NB4 (cell line): Measurements from ENCODE around the gene SPECC1L.
"Not testable (repeated sequence)": the region's sequence is repeated elsewhere in the genome, so short reads cannot be mapped to it uniquely, and the experiment has no call there.

Source experiments
- DNase-seq: peaks from one replicate; pipeline ENCODE4 v3.0.0; 2010; ENCODE audit warnings: low read depth
- H3K4me3 ChIP-seq: one replicate; pipeline ENCODE4 v1.5.1; 2011; ENCODE audit warnings: mild to moderate bottlenecking, low read depth, low read length, moderate library complexity
- MYC ChIP-seq: IDR thresholded peaks from 2 replicates; pipeline ENCODE4 v1.6.1; 2011; ENCODE audit warnings: low read depth, low read length
- POLR2A ChIP-seq: IDR thresholded peaks from 2 replicates; pipeline ENCODE4 v1.6.1; 2011; ENCODE audit warnings: mild to moderate bottlenecking; ENCODE audit not compliant: insufficient read length; ENCODE audit errors: extremely low read depth
- TF ChIP-seq, protein P1 (sequence below): IDR thresholded peaks from one replicate; pipeline ENCODE4 v1.5.1; 2012; ENCODE audit warnings: low read depth, low read length
- TF ChIP-seq, protein P2 (sequence below): IDR thresholded peaks from 2 replicates; pipeline ENCODE4 v1.6.1; 2011; ENCODE audit warnings: low read depth, low read length

The SPECC1L gene

DNA sequence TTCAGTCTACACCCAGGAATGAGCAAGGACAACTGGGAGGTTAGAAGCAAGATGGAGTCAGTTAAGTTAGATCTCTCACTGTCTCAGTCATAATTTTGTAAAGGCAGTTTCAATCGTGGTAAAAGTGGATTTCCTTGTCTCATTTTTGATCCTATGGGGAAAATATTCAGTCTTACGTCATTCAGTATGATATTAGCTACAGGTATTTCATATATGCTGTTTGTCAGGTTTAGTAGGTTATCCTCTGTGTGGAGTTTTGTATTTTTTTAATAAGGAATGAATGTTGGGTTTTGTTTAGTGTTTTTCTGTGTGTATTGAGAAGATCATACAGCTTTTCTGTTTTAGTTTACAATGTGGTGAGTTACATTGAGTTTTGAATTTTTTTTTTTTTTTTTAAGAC is 11.8 kb downstream of the SPECC1L start:
- TF ChIP-seq, protein P1, sequence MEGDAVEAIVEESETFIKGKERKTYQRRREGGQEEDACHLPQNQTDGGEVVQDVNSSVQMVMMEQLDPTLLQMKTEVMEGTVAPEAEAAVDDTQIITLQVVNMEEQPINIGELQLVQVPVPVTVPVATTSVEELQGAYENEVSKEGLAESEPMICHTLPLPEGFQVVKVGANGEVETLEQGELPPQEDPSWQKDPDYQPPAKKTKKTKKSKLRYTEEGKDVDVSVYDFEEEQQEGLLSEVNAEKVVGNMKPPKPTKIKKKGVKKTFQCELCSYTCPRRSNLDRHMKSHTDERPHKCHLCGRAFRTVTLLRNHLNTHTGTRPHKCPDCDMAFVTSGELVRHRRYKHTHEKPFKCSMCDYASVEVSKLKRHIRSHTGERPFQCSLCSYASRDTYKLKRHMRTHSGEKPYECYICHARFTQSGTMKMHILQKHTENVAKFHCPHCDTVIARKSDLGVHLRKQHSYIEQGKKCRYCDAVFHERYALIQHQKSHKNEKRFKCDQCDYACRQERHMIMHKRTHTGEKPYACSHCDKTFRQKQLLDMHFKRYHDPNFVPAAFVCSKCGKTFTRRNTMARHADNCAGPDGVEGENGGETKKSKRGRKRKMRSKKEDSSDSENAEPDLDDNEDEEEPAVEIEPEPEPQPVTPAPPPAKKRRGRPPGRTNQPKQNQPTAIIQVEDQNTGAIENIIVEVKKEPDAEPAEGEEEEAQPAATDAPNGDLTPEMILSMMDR = no peak
- TF ChIP-seq POLR2A = no peak
- TF ChIP-seq, protein P2, sequence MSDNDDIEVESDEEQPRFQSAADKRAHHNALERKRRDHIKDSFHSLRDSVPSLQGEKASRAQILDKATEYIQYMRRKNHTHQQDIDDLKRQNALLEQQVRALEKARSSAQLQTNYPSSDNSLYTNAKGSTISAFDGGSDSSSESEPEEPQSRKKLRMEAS = no peak
- no peak for TF ChIP-seq MYC
- no peak overlapping the region for H3K4me3 ChIP-seq
- DNase-seq = no peak

DNA sequence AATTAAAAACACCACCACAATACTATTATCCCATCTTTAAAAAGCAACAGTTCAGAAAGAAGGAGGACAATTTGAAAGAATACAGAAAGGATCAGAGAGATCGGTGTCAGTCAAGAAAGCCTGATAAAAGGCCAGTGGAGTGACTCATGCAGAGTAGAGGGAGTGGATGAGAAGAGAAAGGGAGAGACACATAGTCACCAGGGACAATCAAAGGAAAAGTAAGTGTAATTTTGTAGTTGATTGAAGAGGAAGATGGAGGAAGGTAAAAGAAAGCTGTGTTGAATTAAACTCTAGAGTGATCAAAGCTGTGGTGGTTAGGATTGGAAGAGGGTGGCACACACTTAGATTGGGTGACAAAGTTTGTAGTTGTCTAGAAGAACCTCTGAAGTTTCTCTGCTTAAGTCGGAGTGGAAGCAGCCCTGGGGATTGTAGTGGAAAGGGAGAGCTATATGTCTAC is 14.1 kb downstream of the SPECC1L start:
- DNase-seq = no peak
- TF ChIP-seq, protein P1 = no peak
- TF ChIP-seq MYC (no peak), POLR2A (no peak)
- TF ChIP-seq, protein P2 = no peak

DNA sequence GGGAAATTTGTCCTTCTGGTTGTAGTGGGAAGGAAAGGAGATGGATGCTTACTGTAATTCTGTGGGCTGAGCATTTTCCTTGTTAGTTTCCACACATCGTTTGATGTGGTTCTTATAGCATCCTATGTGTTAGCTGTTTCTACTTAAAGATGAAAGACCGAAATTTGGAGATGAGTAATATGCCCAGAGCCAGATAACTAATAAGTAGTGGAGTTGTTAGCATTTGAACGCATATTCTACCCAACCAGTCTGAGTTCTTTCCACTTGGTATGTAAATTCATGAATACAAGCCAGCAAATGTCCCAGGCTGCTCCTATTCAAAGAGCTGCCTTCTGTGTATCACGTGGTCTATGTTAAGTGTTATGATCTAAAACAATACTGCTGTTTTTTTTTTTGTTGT is 14.6 kb downstream of the SPECC1L start:
- no peak for DNase-seq
- TF ChIP-seq, protein P1 = no peak
- TF ChIP-seq POLR2A = no peak
- TF ChIP-seq, protein P2 = no peak
- no peak for TF ChIP-seq MYC
- H3K4me3 ChIP-seq = no peak overlapping the region

More for the DNA sequence above, 14.1 kb downstream of the SPECC1L start:
- H3K4me3 ChIP-seq = no peak overlapping the region

DNA sequence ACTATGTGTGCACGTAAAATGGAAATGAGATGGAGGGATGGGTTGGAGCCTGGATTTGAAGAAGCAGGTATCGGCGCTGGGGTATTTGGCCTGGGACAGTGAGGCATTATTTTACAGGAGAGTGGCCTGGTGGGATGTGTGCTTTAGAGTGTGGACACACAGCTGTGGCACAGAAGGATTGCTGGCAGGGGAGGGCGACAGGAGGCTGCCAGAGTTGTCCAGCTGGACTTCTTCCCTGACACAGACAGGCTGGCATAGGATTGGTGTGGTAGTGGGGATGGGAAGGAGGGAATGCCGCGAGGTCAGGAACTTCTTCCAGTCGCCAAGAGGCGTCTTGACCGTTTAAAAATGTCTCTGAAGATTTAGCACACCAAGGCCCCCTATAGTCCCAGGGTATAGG is 16.6 kb downstream of the SPECC1L start:
- not testable (repeated sequence) for H3K4me3 ChIP-seq

DNA sequence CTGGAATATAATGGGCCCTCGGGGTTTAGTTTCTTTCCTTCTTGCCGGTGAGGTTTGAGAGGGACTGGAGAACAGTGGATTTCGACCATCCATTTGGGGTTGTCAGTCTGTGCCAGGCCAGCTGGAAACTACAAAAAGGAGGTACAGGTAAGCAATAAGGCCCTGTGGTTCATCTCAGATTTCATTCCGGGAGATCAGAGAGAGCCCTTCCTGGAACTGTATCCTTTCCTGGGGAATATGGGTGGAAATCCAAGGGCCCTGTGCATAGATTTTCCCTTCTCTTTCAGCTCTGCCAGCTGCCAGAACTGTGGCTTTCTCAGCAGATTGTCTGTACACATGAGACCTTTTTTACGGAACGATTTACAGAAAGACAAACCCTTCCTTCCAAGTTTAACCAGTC is 17.2 kb downstream of the SPECC1L start:
- DNase-seq, H3K4me3 ChIP-seq: not testable (repeated sequence)

More for the DNA sequence above, 16.6 kb downstream of the SPECC1L start:
- not testable (repeated sequence) for DNase-seq

DNA sequence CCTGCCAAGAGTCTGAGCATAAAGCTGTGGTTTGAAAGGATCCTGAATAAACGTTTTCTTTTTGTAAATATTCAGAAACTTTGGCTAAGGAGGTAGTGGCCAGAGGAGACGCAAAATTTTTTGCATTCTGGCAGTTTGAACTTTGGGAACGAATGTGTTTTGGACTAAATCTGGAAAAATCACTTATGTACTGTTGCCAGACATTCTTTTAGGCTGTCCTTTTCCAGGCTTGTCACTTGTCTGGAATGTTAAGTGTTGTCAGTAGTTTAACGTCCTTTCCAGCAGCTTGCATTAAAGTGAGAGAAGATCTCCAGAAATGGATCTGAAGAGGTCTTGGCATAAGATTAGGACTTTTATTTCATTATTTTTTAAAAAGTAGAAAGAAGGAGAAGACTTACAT is 18.5 kb downstream of the SPECC1L start:
- no peak for DNase-seq
- H3K4me3 ChIP-seq = no peak overlapping the region
- TF ChIP-seq, protein P1 = no peak
- TF ChIP-seq, protein P2 = no peak
- TF ChIP-seq POLR2A (no peak), MYC (no peak)

DNA sequence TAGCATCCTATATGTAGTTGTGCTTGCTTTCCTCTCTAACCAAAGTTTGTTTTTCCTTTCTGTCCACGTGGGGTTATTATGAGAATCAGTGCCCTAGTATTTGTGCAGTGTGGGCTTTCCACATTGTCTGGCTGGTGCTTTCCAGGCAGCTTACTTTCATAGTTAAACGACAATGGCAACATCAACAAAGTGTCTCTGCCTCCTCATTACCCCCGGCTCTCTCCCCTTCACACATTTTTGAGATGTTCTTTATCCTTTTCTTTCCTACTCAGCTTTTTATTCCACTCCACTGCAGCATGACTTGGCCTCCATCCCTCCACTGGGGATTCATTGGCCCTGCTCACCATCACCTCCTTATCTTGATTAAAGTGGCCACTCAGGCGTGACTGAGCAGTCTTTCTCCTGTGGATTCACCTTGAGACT is 19.1 kb downstream of the SPECC1L start:
- TF ChIP-seq, protein P2 = no peak
- TF ChIP-seq MYC = no peak
- TF ChIP-seq POLR2A = no peak
- TF ChIP-seq, protein P1 = no peak
- no peak for DNase-seq
- H3K4me3 ChIP-seq = no peak overlapping the region
